Measurements from ENCODE around the gene FRYL.
"Not testable (repeated sequence)": the region's sequence is repeated elsewhere in the genome, so short reads cannot be mapped to it uniquely, and the experiment has no call there.

The FRYL gene

DNA sequence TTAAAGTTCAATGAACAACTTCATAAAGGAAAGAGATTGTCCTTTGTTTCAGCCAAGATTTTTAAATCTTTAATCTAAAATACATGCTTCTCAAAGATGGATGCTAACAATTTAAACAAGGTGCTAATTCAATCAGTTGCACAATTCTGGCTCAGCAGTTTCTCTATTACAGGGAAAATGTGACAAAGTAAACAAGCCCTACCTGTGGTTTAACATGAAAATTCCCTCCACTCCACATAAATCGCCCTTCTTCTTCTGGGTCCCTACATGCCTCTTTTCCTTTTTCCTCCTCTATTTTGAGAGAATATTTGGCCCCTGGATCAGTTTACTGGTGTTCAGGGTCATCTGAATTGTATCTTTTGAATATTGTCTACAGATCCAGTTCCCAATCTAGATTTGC lies 80.6 kb downstream of the FRYL start:
- DNase-seq (ENCODE audit: low spot score) = no peak
- TF ChIP-seq, protein P1, sequence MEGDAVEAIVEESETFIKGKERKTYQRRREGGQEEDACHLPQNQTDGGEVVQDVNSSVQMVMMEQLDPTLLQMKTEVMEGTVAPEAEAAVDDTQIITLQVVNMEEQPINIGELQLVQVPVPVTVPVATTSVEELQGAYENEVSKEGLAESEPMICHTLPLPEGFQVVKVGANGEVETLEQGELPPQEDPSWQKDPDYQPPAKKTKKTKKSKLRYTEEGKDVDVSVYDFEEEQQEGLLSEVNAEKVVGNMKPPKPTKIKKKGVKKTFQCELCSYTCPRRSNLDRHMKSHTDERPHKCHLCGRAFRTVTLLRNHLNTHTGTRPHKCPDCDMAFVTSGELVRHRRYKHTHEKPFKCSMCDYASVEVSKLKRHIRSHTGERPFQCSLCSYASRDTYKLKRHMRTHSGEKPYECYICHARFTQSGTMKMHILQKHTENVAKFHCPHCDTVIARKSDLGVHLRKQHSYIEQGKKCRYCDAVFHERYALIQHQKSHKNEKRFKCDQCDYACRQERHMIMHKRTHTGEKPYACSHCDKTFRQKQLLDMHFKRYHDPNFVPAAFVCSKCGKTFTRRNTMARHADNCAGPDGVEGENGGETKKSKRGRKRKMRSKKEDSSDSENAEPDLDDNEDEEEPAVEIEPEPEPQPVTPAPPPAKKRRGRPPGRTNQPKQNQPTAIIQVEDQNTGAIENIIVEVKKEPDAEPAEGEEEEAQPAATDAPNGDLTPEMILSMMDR (IDR thresholded peaks at IDR 0.05; ENCODE audit: extremely low read depth, insufficient read depth, missing control alignments) = no peak
- in situ Hi-C loops (cut with MboI; ENCODE audit: low pct_unique_long_range_greater_than_20kb, low sequenced_read_pairs, unreplicated experiment) = no loop called here

DNA sequence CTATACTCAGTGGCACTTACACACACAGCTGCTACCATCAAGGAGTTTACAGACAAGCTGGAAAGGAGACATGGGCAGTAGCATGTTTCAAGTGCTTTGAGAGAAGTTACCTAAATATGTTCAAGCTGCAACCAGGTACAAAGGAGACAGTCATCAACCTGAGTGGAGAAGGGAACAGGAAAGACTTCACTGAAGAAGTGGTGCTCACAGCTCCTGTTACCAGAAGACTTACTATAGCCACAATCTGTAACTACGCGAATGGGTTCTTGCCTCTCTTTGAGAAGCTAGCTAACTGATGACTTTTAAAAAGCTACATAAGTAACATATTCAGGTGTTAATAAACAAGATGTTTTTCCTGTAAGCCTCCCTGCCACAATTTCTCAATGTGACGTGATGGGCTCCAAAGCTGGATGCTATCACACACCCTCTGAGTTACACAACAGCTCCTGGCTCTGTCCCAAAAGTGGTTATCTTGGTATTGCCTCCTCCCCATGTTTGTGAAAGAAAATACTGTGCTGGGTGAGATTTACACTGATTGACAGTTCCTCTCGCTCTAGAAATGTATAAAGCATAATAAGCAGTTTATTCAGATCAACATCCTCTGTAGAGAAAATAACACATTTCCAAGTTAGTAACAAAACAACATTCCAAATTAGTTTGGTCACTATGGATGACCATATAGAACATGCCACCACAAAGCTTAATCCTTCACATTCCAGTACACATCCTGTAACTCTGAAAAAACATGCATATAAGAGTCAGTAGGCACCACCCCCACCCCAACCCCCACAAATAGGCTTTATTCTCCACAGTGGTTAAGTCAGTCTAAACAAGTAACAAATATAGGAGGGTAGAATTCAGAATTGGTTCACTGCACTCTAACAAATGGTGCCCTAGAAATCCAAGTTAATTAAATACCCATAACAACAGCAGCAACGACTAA lies 81.8 kb downstream of the FRYL start:
- DNase-seq (ENCODE audit: low spot score) = no peak
- TF ChIP-seq, protein P1 (IDR thresholded peaks at IDR 0.05; ENCODE audit: extremely low read depth, insufficient read depth, missing control alignments) = no peak
- in situ Hi-C loops (cut with MboI; ENCODE audit: low pct_unique_long_range_greater_than_20kb, low sequenced_read_pairs, unreplicated experiment) = no loop called here

DNA sequence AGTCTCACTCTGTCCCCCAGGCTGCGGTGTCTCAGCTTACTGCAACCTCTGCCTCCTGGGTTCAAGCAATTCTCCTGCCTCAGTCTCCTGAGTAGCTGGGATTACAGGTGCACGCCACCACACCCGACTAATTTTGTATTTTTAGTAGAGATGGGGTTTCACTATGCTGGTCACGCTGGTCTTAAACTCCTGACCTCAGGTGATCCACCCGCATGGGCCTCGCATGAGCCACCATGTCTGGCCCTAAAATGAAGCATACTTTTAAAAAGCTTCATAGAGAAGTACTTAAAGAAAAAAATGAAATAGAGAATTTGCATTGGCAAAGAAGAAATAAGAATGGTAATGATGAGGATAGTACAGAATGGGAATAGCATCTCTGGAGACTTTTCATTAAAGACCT lies 82.6 kb downstream of the FRYL start:
- in situ Hi-C loops (cut with MboI; ENCODE audit: low pct_unique_long_range_greater_than_20kb, low sequenced_read_pairs, unreplicated experiment); DNase-seq (ENCODE audit: low spot score): not testable (repeated sequence)

DNA sequence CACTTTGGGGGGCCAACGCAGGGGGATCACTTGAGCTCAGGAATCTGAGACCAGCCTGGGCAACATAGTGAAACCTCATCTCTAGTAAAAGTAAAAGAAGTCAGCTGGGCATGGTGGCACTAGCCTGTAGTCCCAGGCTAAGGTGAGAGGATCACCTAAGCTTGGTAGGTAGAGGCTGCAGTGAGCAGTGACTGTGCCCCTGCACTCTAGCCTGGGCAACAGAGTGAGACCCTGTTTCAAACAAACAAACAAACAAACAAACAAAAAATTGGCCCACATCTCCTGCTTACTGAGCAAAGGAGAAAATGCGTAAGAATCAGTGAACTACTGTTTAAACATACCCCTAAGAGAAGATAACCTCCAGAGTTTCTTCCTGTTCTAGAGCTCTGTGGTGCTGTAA lies 85.3 kb downstream of the FRYL start:
- no peak for DNase-seq (ENCODE audit: low spot score)
- in situ Hi-C loops (cut with MboI; ENCODE audit: low pct_unique_long_range_greater_than_20kb, low sequenced_read_pairs, unreplicated experiment) = no loop called here
- TF ChIP-seq, protein P1 (IDR thresholded peaks at IDR 0.05; ENCODE audit: extremely low read depth, insufficient read depth, missing control alignments) = no peak

DNA sequence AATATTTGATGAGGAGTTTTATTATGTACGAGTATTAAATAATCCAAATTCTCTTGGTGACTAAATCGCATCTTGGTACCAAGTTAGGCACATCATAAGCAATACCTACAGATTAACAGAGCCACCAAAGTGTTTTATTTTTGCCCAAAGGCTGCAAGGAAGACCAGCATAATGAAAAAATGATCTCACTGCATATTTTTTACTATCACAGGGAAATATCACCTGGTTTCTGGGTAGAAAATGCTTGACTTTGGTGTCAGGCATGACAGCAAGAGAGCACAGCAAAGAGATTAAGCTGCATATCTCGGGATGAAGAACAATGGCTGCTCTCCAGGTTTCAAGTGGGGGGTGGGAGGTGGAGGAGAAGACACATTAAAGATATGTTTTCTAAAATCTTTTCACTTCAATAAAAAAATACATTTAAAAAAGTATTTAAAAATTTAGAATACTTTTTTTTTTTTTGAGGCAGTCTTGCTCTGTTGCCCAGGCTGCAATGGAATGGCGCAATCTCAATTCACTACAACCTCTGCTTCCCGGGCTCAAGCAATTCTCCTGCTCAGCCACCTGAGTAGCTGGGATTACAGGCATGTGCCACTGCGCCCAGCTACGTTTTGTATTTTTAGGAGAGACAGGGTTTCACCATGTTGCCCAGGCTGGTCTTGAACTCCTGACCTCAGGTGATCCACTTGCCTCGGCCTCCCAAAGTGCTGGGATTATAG lies 86.1 kb downstream of the FRYL start:
- in situ Hi-C loops (cut with MboI; ENCODE audit: low pct_unique_long_range_greater_than_20kb, low sequenced_read_pairs, unreplicated experiment) = no loop called here
- TF ChIP-seq, protein P1 (IDR thresholded peaks at IDR 0.05; ENCODE audit: extremely low read depth, insufficient read depth, missing control alignments) = no peak

DNA sequence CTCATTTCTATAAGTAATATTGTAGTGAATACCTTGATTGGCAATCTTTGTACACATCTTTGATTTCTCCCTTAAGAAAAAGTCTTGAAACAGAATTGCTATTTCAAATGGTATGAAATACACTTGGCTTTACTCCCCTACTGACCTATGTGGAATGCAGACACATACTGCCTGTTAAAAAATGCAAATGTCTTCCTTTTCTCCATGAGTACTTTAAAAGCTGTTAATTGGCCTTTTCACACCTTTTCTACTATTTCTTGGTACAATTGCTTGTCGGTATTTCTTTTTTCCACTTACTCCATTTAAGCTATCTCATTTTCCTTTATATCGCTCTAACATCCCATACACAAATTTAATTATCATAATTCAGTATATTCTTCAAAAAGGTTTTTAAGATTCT lies 87.2 kb downstream of the FRYL start:
- no peak for DNase-seq (ENCODE audit: low spot score)
- in situ Hi-C loops (cut with MboI; ENCODE audit: low pct_unique_long_range_greater_than_20kb, low sequenced_read_pairs, unreplicated experiment) = no loop called here
- TF ChIP-seq, protein P1 (IDR thresholded peaks at IDR 0.05; ENCODE audit: extremely low read depth, insufficient read depth, missing control alignments) = no peak

More for the DNA sequence above, 86.1 kb downstream of the FRYL start:
- no peak for DNase-seq (ENCODE audit: low spot score)

DNA sequence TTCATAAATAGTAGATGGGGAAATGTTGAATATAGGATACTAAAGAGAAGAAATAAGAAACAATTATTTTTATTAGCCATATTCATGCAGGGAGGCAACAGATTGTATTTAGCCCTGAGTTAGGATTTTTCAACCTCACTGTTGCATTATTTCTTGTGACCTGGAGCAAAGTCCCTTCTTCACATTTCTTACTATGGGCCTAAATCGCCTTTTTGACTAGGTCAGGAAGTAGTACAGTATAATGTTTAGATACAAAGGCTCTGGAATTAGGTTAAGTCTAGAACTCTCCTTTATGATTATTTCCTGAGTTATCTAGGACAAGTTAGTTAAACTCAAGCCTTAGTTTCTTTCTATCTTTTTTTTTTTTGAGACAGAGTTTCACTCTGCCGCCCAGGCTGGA lies 88.0 kb downstream of the FRYL start:
- DNase-seq (ENCODE audit: low spot score) = no peak
- TF ChIP-seq, protein P1 (IDR thresholded peaks at IDR 0.05; ENCODE audit: extremely low read depth, insufficient read depth, missing control alignments) = no peak
- in situ Hi-C loops (cut with MboI; ENCODE audit: low pct_unique_long_range_greater_than_20kb, low sequenced_read_pairs, unreplicated experiment) = no loop called here

Measured in GM13977 (cell line).